ENCODE results near the gene ATG16L2. TPM values are rescaled to one million over a fixed set of nuclear protein-coding genes. Genes with fewer than 3 reads are reported as not detected.

Gene ATG16L2
- total RNA-seq, 1 experiment from 2014 or later: 22.2 TPM

- no peaks in the 10 kb centered on the region for H3K27me3 Mint-ChIP-seq (ENCODE audit: low read depth)
- H3K9me3 Mint-ChIP-seq: no peaks in the 10 kb centered on the region
- TF ChIP-seq ZNF416 (CRISPR knock-in tag; IDR thresholded peaks at IDR 0.05) (no peak), NR3C1 (CRISPR knock-in tag; conservative IDR thresholded peaks at IDR 0.05; ENCODE audit: low read depth) (no peak)
- ATAC-seq (no peak), DNase-seq (ENCODE audit: low spot score) (no peak)
- H3K27ac Mint-ChIP-seq: no peak overlapping the region
- POLR2A ChIA-PET: interaction anchor here (0.6 kb wide), 1 partner anchor 370 kb away, joined by 3 read pairs; no protein-coding TSS in a partner anchor
- H3K4me1 Mint-ChIP-seq: no peaks in the 10 kb centered on the region
- no peaks in the 10 kb centered on the region for H3K36me3 Mint-ChIP-seq
- no peak overlapping the region for H3K4me3 Mint-ChIP-seq
- CTCF ChIA-PET: interaction anchor here (0.9 to 1.2 kb wide), 5 partner anchors 9 to 412 kb away, joined by 3 to 6 read pairs (median 3); partner anchors contain the start of gene FCHSD2
Measured at GRCh38 chr11:72840780-72841179, 26.6 kb downstream of the ATG16L2 start.

GRCh38 chr11:72841397-72841796, 27.2 kb downstream of the ATG16L2 start:
- no peak overlapping the region for H3K27ac Mint-ChIP-seq
- ChIA-PET CTCF (interaction anchor here (0.9 to 1.2 kb wide), 5 partner anchors 9 to 411 kb away, joined by 3 to 6 read pairs (median 3); partner anchors contain the start of gene FCHSD2), POLR2A (interaction anchor here (0.6 to 0.7 kb wide), 2 partner anchors 177 to 370 kb away, joined by 3 to 11 read pairs; no protein-coding TSS in a partner anchor)
- ATAC-seq: no peak
- no peaks in the 10 kb centered on the region for H3K4me1 Mint-ChIP-seq
- DNase-seq (ENCODE audit: low spot score): no peak
- no peaks in the 10 kb centered on the region for H3K9me3 Mint-ChIP-seq
- H3K27me3 Mint-ChIP-seq (ENCODE audit: low read depth): no peaks in the 10 kb centered on the region
- no peak overlapping the region for H3K4me3 Mint-ChIP-seq
- no peaks in the 10 kb centered on the region for H3K36me3 Mint-ChIP-seq
- TF ChIP-seq ELF4 (CRISPR knock-in tag; IDR thresholded peaks at IDR 0.05; ENCODE audit: low read depth): no peak
- TF ChIP-seq TEAD4 (CRISPR knock-in tag; IDR thresholded peaks at IDR 0.05): no peak
- TF ChIP-seq NFATC4 (CRISPR knock-in tag; IDR thresholded peaks at IDR 0.05): no peak
- TF ChIP-seq STAT6 (CRISPR knock-in tag; conservative IDR thresholded peaks at IDR 0.05; ENCODE audit: low read depth): no peak
- no peak for TF ChIP-seq ZNF138 (CRISPR knock-in tag; conservative IDR thresholded peaks at IDR 0.05)
- no peak for TF ChIP-seq ZNF416 (CRISPR knock-in tag; IDR thresholded peaks at IDR 0.05)
- TF ChIP-seq CTCF (IDR thresholded peaks at IDR 0.05): no peak
- no peak for TF ChIP-seq AFF4 (CRISPR knock-in tag; IDR thresholded peaks at IDR 0.05; ENCODE audit: borderline replicate concordance)
- no peak for TF ChIP-seq IRF2 (CRISPR knock-in tag; IDR thresholded peaks at IDR 0.05; ENCODE audit: borderline replicate concordance, low read depth)
- TF ChIP-seq CBFB (CRISPR knock-in tag; IDR thresholded peaks at IDR 0.05; ENCODE audit: low read depth): no peak
- TF ChIP-seq MXD4 (CRISPR knock-in tag; IDR thresholded peaks at IDR 0.05; ENCODE audit: borderline replicate concordance): no peak
- no peak for TF ChIP-seq ZNF423 (CRISPR knock-in tag; IDR thresholded peaks at IDR 0.05)
- no peak for TF ChIP-seq SOX15 (CRISPR knock-in tag; IDR thresholded peaks at IDR 0.05)
- TF ChIP-seq HMGXB4 (CRISPR knock-in tag; IDR thresholded peaks at IDR 0.05): no peak
- TF ChIP-seq ZNF121 (CRISPR knock-in tag; IDR thresholded peaks at IDR 0.05): no peak
- TF ChIP-seq ZNF671 (CRISPR knock-in tag; IDR thresholded peaks at IDR 0.05): no peak
